Stimulated activated CD8-positive, alpha-beta memory T cell treated with anti-CD3 and anti-CD28 coated beads, Interleukin-15, amount 100 ng/mL, for 4 hours (primary cell): ENCODE results near the gene HOXA6.

Experiments
- DNase-seq, 2 donors: peaks; one replicate each; pipeline ENCODE4 v3.0.0-alpha.2; 2020; ENCODE audit warnings: low read depth in 2 of 2

Gene HOXA6

GRCh38 chr7:27184337-27185012 lies 36.9 kb upstream of the HOXA6 start:
- DNase-seq = no peak

GRCh38 chr7:27183682-27184336 lies 36.2 kb upstream of the HOXA6 start:
- DNase-seq = no peak

GRCh38 chr7:27182861-27183681 lies 35.5 kb upstream of the HOXA6 start:
- no peak for DNase-seq

GRCh38 chr7:27182285-27182841 lies 34.8 kb upstream of the HOXA6 start:
- no peak for DNase-seq

GRCh38 chr7:27181795-27182275 lies 34.3 kb upstream of the HOXA6 start:
- DNase-seq = no peak

- DNase-seq = no peak
Observed at GRCh38 chr7:27180431-27181420, 33.2 kb upstream of the HOXA6 start.

- no peak for DNase-seq
Observed at GRCh38 chr7:27179503-27180430, 32.2 kb upstream of the HOXA6 start.

GRCh38 chr7:27179030-27179429 lies 31.5 kb upstream of the HOXA6 start:
- no peak for DNase-seq

GRCh38 chr7:27178366-27178765 lies 30.8 kb upstream of the HOXA6 start:
- DNase-seq = no peak

GRCh38 chr7:27177795-27178320 lies 30.3 kb upstream of the HOXA6 start:
- no peak for DNase-seq

- DNase-seq = no peak
Observed at GRCh38 chr7:27176962-27177794, 29.6 kb upstream of the HOXA6 start.

GRCh38 chr7:27176524-27176845 lies 28.9 kb upstream of the HOXA6 start:
- no peak for DNase-seq

- no peak for DNase-seq
Observed at GRCh38 chr7:27175626-27176523, 28.3 kb upstream of the HOXA6 start.

- DNase-seq = no peak
Observed at GRCh38 chr7:27174874-27175625, 27.5 kb upstream of the HOXA6 start.

GRCh38 chr7:27173956-27174873 lies 26.6 kb upstream of the HOXA6 start, which contains the start of gene HOXA10:
HOXA10 (minus strand) TSS chr7:27174320; CDS start chr7:27174306, 14 bp downstream.
- no peak for DNase-seq

- DNase-seq = no peak
Observed at GRCh38 chr7:27173511-27173955, 26.0 kb upstream of the HOXA6 start.
